Gastrocnemius medialis (tissue), 4 donors: ENCODE data around the gene JHY. TPM values are rescaled to one million over a fixed set of nuclear protein-coding genes. Genes with fewer than 3 reads are reported as not detected.
"Not testable (repeated sequence)": the region's sequence is repeated elsewhere in the genome, so short reads cannot be mapped to it uniquely, and the experiment has no call there.

Experiments used
- ATAC-seq, 2 donors: fragments of 150-250 bp; one replicate each; pipeline ENCODE4 v1.9.1; 2016
- DNase-seq, 2 donors: peaks; one replicate each; pipeline ENCODE4 v3.0.0-alpha.2; 2019
- H3K27ac ChIP-seq, 4 donors: fragments of 200-600 bp; sonication (generic); 1 replicate in 1 of 4; 2 replicates in 3 of 4; pipeline ENCODE4 v1.5.1; 2016 to 2018; ENCODE audit warnings: mild to moderate bottlenecking in 2 of 4, moderate library complexity in 1 of 4
- H3K27me3 ChIP-seq, 3 donors: fragments of 200-600 bp; sonication (generic) in 2 of 3; 1 replicate in 1 of 3; 2 replicates in 2 of 3; pipeline versions ENCODE4 v1.5.1 to v1.6.0; 2016 to 2019; ENCODE audit warnings: mild to moderate bottlenecking in 1 of 3, moderate library complexity in 1 of 3
- H3K36me3 ChIP-seq, 2 donors: fragments of 200-600 bp; sonication (generic) in 1 of 2; one replicate each; pipeline ENCODE4 v1.5.1; 2017 to 2018
- H3K4me1 ChIP-seq, 2 donors: fragments of 200-600 bp; sonication (generic) in 1 of 2; one replicate each; pipeline ENCODE4 v1.5.1; 2016 to 2017; ENCODE audit warnings: mild to moderate bottlenecking in 2 of 2
- H3K4me3 ChIP-seq, 4 donors: fragments of 200-600 bp; sonication (generic) in 3 of 4; 1 replicate in 1 of 4; 2 replicates in 3 of 4; pipeline ENCODE4 v1.5.1; 2016 to 2019; ENCODE audit warnings: mild to moderate bottlenecking in 2 of 4
- H3K9me3 ChIP-seq, 3 donors: fragments of 200-600 bp; sonication (generic) in 2 of 3; 1 replicate in 1 of 3; 2 replicates in 2 of 3; pipeline ENCODE4 v1.5.1; 2016 to 2019
- POLR2A ChIP-seq, 2 donors: fragments of 450-650 bp; IDR thresholded peaks; one replicate each; pipeline ENCODE4 v1.6.1; 2017; ENCODE audit warnings: antibody characterized with exemption in 2 of 2, mild to moderate bottlenecking in 2 of 2, moderate library complexity in 2 of 2
- in situ Hi-C, 4 donors: fragments of 200-750 bp; cut with MboI; loops; one replicate each; pipeline versions ENCODE4 v1.15.0 to v1.8.0; 2017; ENCODE audit warnings: low sequenced_read_pairs in 4 of 4
- intact Hi-C: fragments of 100-400 bp; cut with DNase I; formaldehyde crosslinking; loops from one replicate; pipeline ENCODE4 v1.15.1; 2023; ENCODE audit warnings: low total_unique reads
- total RNA-seq, 4 donors: library from RNA; depleted of rRNA; stranded (reverse); fragments of >200 nt; gene quantifications; one replicate each; pipeline versions ENCODE4 v1.1.0 to v1.2.3, GENCODE V29; 2016
- TF ChIP-seq, protein P1 (sequence below), 5 experiments: fragments of 450-650 bp in 3 of 5; fragments of 200-600 bp in 2 of 5; sonication (generic) in 2 of 5; IDR thresholded peaks in 4 of 5; conservative IDR thresholded peaks in 1 of 5; 1 replicate in 4 of 5; 2 replicates in 1 of 5; pipeline ENCODE4 v1.5.1; 2016 to 2019; ENCODE audit warnings: antibody characterized with exemption in 5 of 5, mild to moderate bottlenecking in 3 of 5, moderate library complexity in 3 of 5

The JHY gene
- total RNA-seq, 4 donors from 2014 or later = 0.16 to 1.3 (median 0.22) TPM

DNA sequence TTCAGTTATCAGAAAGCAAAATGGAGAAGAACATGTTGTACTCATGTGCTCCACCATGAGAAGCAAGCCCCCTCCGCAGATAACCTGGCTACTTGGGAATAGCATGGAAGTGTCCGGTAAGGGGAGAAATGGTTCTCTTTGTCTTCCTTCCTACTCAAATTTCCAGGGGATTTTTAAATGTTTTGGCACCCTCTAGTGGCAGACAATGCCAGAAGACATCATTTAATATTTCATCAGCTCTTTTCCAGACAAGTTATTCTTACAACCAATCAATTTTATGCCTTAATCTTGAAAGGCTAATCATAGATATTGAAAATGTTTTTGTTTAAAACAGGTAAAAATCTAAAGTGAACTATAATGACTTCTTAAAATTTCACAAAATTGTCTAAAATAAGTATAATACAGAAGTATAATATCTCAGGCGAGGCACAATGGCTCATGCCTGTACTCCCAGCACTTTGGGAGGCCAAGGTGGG lies 28.6 kb upstream of the JHY start:
- intact Hi-C loops = loop anchor here (2.0 to 10.0 kb wide), 3 partner anchors 59 to 273 kb away; no protein-coding TSS in a partner anchor
- Histone ChIP-seq H3K36me3 (no peaks in the 10 kb centered on the region), H3K4me3 (no peak overlapping the region), H3K27ac (no peak overlapping the region), H3K4me1 (no peaks in the 10 kb centered on the region), H3K9me3 (no peaks in the 10 kb centered on the region), H3K27me3 (no peaks in the 10 kb centered on the region)
- peak in 1 of 2 donors; percentile 24 for DNase-seq
- in situ Hi-C loops = loop anchor here in 2 of 4 donors (5.0 to 10.0 kb wide), 4 partner anchors 57 to 269 kb away; no protein-coding TSS in a partner anchor
- TF ChIP-seq, protein P1, sequence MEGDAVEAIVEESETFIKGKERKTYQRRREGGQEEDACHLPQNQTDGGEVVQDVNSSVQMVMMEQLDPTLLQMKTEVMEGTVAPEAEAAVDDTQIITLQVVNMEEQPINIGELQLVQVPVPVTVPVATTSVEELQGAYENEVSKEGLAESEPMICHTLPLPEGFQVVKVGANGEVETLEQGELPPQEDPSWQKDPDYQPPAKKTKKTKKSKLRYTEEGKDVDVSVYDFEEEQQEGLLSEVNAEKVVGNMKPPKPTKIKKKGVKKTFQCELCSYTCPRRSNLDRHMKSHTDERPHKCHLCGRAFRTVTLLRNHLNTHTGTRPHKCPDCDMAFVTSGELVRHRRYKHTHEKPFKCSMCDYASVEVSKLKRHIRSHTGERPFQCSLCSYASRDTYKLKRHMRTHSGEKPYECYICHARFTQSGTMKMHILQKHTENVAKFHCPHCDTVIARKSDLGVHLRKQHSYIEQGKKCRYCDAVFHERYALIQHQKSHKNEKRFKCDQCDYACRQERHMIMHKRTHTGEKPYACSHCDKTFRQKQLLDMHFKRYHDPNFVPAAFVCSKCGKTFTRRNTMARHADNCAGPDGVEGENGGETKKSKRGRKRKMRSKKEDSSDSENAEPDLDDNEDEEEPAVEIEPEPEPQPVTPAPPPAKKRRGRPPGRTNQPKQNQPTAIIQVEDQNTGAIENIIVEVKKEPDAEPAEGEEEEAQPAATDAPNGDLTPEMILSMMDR (IDR thresholded peaks at IDR 0.05 in 4 of 5, conservative IDR thresholded peaks at IDR 0.05 in 1 of 5) = peak; percentile 33 to 73 (median 40)
- TF ChIP-seq POLR2A (IDR thresholded peaks at IDR 0.05) = no peak
- peak in 1 of 2 donors; percentile 44 for ATAC-seq

DNA sequence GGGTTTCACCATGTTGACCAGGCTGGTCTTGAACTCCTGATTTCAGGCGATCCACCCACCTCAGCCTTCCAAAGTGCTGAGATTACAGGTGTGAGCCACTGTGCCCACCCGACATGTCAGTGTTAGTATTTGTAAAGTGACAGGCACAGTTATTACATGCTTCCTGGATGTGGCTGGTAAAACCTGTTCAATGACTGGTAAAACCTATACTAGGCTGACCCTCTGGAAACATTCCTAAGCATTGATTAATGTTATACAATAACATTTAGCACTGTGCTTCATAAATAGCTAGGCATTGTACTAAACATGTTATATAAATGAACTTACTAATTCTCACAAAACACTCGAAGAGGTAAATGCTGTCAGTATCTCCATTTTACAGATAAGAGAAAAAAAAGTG lies 20.9 kb upstream of the JHY start:
- no peaks in the 10 kb centered on the region for H3K4me1 ChIP-seq
- in situ Hi-C loops (loop anchor here in 1 of 4 donors (10.0 kb wide), 1 partner anchor 163 kb away; no protein-coding TSS in a partner anchor), intact Hi-C loops (loop anchor here (10.0 kb wide), 2 partner anchors 163 to 193 kb away; no protein-coding TSS in a partner anchor)
- H3K36me3 ChIP-seq = no peaks in the 10 kb centered on the region
- TF ChIP-seq POLR2A (IDR thresholded peaks at IDR 0.05) = no peak
- ATAC-seq (no peak), DNase-seq (no peak)
- no peak overlapping the region for H3K4me3 ChIP-seq
- no peak overlapping the region for H3K27ac ChIP-seq
- H3K9me3 ChIP-seq = no peaks in the 10 kb centered on the region
- peaks cover 0 to 3% (median 0%) of the 10 kb centered on the region in 3 donors for H3K27me3 ChIP-seq

DNA sequence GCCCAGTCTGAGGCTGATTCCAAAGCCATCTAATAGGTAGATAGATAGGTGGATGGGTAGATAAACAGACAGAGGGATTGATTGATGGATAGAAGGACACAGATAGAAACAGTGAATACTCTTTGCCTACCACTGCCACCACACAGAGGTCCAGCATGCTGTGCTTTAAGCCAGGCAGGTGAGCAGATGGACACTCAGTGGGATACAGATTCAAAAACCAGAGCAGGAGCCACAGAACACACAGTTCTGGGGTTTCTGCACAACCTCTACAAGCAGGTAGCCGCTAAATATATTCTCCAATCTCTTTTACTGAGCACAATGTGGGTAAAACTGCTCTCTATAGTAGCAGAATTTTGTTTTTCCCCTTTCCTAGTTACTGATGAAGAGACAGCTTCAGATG lies 20.5 kb upstream of the JHY start:
- Histone ChIP-seq H3K36me3 (no peaks in the 10 kb centered on the region), H3K27ac (no peak overlapping the region), H3K9me3 (no peaks in the 10 kb centered on the region), H3K27me3 (peaks cover 0 to 3% (median 0%) of the 10 kb centered on the region in 3 donors), H3K4me3 (no peak overlapping the region), H3K4me1 (no peaks in the 10 kb centered on the region)
- no peak for DNase-seq
- TF ChIP-seq, protein P1 (IDR thresholded peaks at IDR 0.05 in 4 of 5, conservative IDR thresholded peaks at IDR 0.05 in 1 of 5) = no peak
- no peak for TF ChIP-seq POLR2A (IDR thresholded peaks at IDR 0.05)
- intact Hi-C loops (loop anchor here (10.0 kb wide), 2 partner anchors 163 to 193 kb away; no protein-coding TSS in a partner anchor), in situ Hi-C loops (loop anchor here in 1 of 4 donors (10.0 kb wide), 1 partner anchor 163 kb away; no protein-coding TSS in a partner anchor)
- ATAC-seq = no peak

GRCh38 chr11:122863154-122863553 lies 19.4 kb upstream of the JHY start:
- ATAC-seq, H3K9me3 ChIP-seq, H3K36me3 ChIP-seq, DNase-seq, H3K4me1 ChIP-seq, H3K27ac ChIP-seq, H3K27me3 ChIP-seq, H3K4me3 ChIP-seq: not testable (repeated sequence)
- in situ Hi-C loops = loop anchor here in 1 of 4 donors (10.0 kb wide), 1 partner anchor 162 kb away; no protein-coding TSS in a partner anchor
- intact Hi-C loops = loop anchor here (10.0 kb wide), 2 partner anchors 162 to 192 kb away; no protein-coding TSS in a partner anchor

DNA sequence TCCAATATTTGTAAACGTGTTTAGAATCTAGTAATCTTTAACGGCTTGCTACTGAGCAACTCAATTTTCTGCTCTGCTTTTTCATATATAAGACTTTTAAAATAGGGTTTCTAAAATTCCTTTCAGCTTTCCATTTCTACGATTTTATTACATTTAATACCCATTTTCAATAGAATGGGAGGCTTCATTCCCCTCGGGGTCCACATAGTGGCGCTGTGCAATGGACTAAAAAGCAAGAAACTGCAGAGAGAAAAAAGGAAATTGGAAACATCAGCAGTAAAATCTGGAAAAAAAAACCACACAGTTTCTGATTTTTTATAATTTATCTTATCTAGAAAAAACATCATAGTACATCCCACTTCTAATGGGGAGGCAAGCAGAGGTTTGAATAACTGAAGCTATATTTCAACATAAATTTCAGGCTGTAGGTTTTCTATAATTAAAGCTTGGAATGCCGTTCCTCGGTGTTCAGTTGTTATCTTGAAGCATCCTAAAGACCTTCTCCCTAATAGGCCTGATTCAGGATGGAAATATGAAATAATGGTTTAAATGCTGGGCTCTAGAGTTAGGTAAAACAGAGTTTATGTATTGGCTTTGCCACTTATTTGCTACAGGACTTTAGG lies 18.7 kb upstream of the JHY start:
- no peak for DNase-seq
- no peaks in the 10 kb centered on the region for H3K4me1 ChIP-seq
- no peak overlapping the region for H3K27ac ChIP-seq

More for the DNA sequence above, 18.7 kb upstream of the JHY start:
- Histone ChIP-seq H3K27me3 (peaks cover 0 to 3% (median 0%) of the 10 kb centered on the region in 3 donors), H3K9me3 (no peaks in the 10 kb centered on the region), H3K36me3 (no peaks in the 10 kb centered on the region), H3K4me3 (no peak overlapping the region)
- TF ChIP-seq, protein P1 (IDR thresholded peaks at IDR 0.05 in 4 of 5, conservative IDR thresholded peaks at IDR 0.05 in 1 of 5) = peak; percentile 16 to 59 (median 28)
- no peak for TF ChIP-seq POLR2A (IDR thresholded peaks at IDR 0.05)
- intact Hi-C loops = loop anchor here (10.0 kb wide), 2 partner anchors 161 to 191 kb away; no protein-coding TSS in a partner anchor
- no peak for ATAC-seq
- in situ Hi-C loops = loop anchor here in 1 of 4 donors (10.0 kb wide), 1 partner anchor 161 kb away; no protein-coding TSS in a partner anchor
